ENCODE results near the gene NPPA.
"Not testable (repeated sequence)": the region's sequence is repeated elsewhere in the genome, so short reads cannot be mapped to it uniquely, and the experiment has no call there.

NPPA gene

DNA sequence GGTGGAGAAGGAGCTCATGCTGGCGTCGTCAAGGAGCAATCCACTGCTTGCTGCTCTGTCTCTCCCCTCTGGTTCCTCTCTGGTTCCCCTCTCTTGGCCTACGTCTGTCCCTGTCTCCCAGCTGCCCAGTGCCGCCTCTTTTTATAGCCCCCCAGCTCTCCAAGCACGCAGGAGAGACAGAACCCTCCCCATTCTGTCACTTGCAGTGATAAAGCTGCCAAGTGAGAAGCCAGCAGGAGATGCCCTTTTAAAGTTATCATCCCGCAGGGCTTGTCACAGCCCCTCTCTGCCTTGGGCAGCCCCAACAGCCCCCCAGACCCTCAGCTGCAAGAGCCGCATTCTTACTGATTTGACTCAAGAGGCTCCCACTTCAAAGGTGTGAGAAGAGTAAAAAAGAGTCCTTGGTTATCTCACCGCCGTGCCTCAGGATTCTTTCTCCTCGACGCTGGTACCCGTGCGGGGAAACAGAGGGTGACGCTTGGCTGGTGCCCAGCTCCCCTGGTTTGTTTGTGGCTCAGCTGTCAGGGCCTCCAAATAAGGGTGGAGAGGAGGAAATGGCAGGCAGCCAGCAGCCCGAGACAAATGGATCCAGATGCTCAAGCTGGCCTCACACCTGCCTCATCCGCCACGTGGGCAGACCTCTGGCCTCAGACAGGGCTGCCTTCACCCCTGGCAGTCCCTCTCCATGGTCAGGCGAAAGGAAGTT lies at the start of gene NPPA:
Gene NPPA, minus strand, starts transcription at position 117 of the 706 bp plus-strand sequence. Its CDS starts 99 bp downstream, at position 18.
- no peak for DNase-seq (ENCODE audit: low read depth)

GRCh38 chr1:11894501-11894900 lies 46.9 kb upstream of the NPPA start:
- DNase-seq (ENCODE audit: low read depth), result not testable (repeated sequence)

DNA sequence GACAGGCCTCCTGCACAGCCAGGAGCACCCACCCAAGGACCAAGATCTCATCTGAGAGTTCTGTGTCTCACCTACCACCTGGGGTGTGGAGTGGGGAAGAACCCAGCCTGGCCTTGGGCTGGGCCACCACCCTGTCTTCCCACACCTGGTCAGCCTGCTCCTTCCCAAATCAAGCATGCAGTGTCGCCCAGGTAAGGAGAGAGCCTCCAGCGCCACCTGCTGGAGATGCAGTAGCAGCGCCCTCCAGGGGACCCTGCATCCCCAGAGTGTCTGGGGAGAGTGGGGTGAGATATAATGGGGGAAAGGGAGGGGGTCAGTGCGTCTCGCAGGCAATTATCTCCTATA lies 46.3 kb upstream of the NPPA start:
- DNase-seq (ENCODE audit: low read depth), result peak; percentile 12

GRCh38 chr1:11891433-11892186 lies 44.0 kb upstream of the NPPA start:
- no peak for DNase-seq (ENCODE audit: low read depth)

GRCh38 chr1:11888877-11889208 lies 41.3 kb upstream of the NPPA start:
- DNase-seq (ENCODE audit: low read depth), result no peak

GRCh38 chr1:11888206-11888876 lies 40.8 kb upstream of the NPPA start:
- no peak for DNase-seq (ENCODE audit: low read depth)

- DNase-seq (ENCODE audit: low read depth), result no peak
Observed at GRCh38 chr1:11887666-11888007, 40.1 kb upstream of the NPPA start.

DNA sequence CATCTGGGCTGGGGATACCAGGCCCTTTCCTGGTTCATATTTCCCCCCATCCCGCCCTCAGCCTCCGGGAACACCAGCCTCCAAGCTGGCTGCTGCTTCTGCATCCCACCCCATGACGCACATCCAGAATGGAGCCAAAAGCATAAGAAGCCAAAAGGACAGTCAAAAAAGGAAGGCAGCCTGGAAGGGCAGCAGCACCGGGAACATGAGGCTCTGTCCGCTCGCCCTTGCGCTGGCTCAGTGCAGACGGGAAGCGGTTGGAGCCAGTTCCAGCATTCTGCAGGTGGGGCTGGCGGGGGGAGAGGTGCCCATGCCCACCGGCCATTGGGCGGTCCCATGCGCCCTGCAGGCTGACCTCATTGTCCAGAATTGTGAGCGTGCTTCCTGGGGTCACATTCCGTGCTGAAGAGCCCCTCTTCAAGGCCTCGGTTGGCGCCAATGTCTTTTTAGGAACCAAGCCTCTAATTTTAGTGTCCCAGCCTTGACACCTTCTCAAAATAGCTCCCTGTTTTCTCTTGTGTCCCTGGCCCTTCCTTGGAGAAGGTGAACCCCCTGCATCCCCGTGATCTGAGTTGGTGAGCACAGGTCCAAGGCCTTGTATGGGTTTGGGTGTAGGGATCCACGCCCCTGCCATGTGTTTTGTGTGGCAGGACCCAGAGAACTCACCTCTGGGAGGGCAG lies 39.5 kb upstream of the NPPA start:
- DNase-seq (ENCODE audit: low read depth), result no peak

- no peak for DNase-seq (ENCODE audit: low read depth)
Observed at GRCh38 chr1:11885916-11886315, 38.3 kb upstream of the NPPA start.

- DNase-seq (ENCODE audit: low read depth), result no peak
Observed at GRCh38 chr1:11882814-11883538, 35.4 kb upstream of the NPPA start.

DNA sequence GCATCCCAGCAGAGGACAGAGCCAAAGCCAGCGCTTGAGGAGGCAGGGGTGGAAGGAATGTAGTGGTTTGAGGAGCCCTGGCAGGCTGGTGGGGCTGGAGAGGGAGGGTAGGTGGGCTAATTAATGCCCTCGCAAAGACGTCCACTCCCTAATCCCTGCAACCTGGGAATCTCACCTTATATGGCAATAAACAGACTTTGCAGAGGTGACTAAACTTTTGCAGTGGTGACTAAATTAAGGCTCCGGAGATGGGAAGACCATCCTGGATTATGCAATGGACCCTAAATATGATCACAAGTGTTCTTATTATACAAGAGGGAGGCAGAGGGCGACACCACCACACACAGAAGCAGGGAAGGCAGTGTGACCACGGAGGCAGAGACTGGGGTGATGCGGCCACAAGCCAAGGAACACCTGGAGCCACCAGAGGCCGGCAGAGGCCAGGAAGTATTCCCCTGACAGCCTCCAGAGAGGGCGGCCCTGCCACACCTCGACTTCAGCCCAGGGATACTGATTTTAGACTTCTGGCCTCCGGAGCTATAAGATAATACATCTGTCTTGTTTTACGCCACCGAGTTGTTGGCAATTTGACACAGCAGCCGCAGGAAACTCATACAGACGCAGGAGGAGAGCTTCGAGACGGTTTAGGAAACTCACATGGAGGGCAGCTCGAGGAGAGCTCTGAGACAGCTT lies 34.3 kb upstream of the NPPA start:
- DNase-seq (ENCODE audit: low read depth), result no peak

DNA sequence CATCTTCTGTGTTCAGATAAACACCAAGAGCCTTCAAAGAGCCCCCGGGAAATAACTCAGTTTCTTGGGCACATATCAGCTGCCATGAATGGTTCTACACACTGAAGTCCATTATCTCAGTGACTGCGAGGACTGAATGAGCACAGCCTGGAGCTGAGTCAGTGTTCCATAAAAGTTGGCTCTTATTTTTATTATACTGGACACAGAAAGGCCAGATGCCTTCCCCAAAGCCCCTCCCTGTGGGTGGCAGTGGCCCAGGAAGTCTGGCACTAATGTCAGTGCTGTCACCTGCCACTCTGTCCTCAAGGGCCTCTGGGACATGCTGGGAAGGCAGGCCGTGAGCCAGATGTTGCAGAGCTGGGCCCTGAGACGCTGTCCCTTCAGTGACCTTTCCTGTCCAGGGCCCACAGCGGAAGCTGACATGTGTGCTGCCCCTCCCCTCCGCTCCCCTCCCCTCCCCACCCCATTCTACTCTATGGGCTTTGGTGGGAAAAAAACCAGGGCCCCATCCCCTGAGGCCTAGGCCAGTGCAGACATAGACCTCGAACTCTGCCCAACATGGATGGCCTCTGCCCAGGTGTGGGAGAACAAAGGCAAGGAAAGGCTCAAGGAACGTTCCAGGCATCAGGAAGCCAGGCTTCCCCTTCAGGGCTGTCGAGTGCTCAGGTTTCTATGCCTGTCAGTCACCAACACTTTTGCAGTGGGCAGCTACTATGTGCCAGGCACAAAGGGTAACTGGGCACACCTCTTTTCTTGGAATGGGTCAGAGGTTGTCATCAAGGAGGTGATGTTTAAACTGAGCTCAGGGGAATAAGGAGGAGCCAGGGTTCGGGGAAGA lies 33.5 kb upstream of the NPPA start:
- no peak for DNase-seq (ENCODE audit: low read depth)

GRCh38 chr1:11880181-11880575 lies 32.6 kb upstream of the NPPA start:
- no peak for DNase-seq (ENCODE audit: low read depth)

- no peak for DNase-seq (ENCODE audit: low read depth)
Observed at GRCh38 chr1:11879311-11880180, 32.0 kb upstream of the NPPA start.

DNA sequence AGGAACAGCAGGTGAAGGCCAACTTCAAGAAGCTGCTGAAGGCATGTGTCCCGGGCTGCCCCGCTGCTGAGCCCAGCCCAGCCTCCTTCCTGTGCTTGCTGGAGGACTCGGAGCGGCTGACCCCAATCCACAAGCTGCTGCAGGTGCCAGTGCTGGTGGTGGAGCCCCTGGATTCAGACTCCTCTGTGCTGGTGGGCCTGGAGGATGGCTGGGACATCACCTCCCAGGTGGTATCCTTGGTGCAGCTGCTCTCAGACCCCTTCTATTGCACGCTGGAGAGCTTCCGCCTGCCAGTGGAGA lies 31.3 kb upstream of the NPPA start:
- DNase-seq (ENCODE audit: low read depth), result no peak

DNA sequence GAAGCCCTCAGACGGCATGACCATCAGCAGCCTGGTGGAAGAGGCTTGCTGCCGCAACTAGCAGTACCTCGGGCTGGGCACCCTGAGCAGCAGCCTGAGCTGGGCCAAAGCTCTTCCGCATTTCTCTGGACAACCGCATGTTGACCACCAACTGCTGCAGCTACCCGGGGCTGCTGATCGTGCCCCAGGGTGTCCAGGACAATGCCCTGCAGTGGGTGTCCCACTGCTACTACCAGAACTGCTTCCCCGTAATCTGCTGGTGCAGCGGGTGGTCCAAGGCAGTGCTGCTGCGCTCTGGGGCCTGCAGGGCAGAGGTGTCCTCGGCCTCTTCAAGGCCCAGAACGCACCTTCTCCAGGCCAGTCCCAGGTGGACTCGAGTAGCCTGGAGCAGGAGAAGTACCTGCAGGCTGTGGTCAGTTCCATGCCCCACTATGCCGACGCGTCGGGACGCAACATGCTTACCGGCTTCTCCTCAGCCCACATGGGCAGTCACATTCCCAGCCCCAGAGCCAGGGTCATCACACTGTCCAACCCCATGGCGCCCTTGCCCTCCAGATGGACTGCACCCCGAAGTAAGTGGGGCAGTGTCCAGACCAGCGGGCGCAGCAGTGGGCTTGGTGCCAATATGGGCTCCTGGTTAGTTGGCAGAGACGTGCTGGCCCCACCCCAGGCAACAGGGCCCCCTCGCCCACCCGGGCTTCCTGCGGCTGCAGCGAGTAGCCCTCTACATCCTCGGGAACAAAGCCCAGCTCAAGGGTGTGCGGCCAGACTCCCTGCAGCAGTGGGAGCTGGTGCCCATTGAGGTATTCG lies 30.7 kb upstream of the NPPA start:
- DNase-seq (ENCODE audit: low read depth), result no peak

GRCh38 chr1:11877074-11877473 lies 29.5 kb upstream of the NPPA start:
- DNase-seq (ENCODE audit: low read depth), result no peak

- no peak for DNase-seq (ENCODE audit: low read depth)
Observed at GRCh38 chr1:11875094-11875493, 27.5 kb upstream of the NPPA start.

DNA sequence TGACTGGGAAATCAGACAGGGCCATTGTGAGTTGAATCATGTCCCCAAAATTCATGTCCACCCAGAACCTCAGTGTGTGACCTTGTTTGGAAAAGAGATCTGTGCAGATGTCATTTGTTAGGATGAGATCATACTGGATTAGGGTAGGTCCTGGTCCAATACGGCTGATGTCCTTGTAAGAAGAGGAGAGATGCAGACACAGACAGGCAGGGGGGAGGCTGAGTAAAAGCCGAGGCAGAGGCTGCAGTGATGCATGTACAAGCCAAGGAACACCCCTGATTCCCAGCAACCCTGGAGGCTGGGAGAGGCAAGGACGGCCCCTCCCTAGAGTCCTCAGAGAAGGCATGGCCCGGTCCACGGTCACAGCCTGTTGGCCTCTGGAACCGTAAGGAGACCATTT lies 27.0 kb upstream of the NPPA start:
- no peak for DNase-seq (ENCODE audit: low read depth)
